Measurements from ENCODE around the gene PRRT2.
A peak's percentile ranks its signal among the peaks of the same experiment; 100 is the strongest.
"Not testable (repeated sequence)": the region's sequence is repeated elsewhere in the genome, so short reads cannot be mapped to it uniquely, and the experiment has no call there.

The PRRT2 gene

DNA sequence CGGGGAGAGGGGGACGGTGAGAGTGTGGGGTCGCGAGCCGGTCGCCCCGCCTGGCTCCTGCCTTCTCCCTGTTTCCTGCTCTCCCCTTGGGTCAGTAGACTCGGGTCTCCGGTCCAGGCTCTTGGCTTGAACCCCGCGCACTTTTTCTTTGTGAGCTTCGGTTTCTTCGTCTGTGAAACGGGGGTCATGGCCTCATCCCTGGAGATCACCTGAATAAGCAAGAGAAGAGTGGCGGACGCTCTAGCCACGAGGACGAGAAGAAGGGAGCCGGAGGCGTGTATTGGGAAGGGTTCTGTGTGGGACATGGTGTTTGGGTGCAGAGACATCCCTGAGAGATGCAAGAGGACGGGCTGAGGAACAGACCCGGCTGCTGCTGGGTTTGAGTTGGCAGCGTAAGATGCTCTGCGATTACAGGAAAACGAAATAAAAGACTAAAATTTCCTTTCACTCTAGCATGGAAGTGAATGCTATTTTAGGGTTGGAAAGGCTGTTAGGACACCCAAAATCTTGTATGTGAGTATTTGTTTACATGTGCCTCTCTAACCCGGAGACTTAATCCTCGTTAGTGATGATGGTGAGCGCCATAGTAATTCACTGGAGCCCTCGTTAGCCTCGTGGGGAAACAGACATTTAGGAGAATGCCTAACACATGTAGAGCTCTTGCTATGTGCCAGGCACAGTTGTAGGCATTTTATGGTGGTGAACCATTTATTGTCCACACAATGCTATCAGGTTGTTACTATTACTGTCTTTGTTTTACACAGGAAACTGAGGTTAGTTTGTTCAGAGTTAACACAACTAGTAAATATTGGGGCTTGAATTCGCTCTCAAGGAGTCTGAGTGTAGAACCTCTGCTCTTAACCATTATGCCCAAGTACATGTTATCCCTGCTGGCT lies 20.8 kb upstream of the PRRT2 start:
- peak; percentile 25 for DNase-seq

DNA sequence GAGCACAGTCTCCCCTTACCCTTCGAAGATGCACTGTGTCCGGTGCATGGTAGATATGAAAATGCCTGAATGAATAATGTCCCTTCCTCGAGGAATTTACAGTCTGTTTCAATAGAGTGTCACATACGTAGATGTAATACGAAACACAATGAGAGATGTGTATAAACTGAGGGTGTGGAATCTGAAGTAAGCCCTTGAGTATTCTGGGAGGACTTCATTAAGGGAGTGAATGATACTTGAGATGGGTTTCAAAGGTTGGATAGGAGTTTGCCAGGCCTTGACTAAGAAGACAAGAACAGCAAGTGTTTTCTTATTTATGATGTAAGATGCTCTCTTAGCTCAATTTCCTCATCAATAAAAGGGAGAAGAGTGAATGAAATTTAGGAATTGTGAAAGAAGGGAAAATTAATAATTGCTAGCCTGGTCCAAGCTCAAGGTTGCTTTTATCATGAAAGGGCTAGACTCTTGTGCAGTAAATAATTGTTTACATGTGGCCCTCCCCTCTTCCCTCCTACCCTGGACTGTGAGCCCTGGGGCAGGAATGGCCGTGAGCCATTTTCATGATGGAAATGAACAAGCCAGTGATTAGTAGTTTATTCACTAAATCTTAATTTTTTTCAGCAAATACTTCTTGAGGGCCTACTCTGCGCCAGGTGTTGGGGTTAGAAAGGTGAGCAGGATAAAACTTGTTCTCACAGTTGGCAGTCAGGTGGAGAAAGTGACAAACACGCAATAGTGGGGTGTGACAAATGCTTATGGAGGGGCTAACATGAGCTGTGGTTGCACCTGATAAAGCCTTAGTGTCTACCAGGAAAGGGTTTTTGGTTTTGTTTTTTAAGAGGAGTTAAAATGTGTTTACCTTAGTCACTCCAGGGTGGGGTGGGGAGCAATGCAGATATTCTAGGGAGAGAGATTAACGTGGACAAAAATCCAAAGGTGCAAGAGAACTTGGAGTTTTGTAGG lies 19.9 kb upstream of the PRRT2 start:
- DNase-seq, result no peak

GRCh38 chr16:29793153-29793552 lies 18.8 kb upstream of the PRRT2 start:
- DNase-seq, result not testable (repeated sequence)

- DNase-seq, result no peak
Measured at GRCh38 chr16:29794231-29794710, 17.7 kb upstream of the PRRT2 start.

DNA sequence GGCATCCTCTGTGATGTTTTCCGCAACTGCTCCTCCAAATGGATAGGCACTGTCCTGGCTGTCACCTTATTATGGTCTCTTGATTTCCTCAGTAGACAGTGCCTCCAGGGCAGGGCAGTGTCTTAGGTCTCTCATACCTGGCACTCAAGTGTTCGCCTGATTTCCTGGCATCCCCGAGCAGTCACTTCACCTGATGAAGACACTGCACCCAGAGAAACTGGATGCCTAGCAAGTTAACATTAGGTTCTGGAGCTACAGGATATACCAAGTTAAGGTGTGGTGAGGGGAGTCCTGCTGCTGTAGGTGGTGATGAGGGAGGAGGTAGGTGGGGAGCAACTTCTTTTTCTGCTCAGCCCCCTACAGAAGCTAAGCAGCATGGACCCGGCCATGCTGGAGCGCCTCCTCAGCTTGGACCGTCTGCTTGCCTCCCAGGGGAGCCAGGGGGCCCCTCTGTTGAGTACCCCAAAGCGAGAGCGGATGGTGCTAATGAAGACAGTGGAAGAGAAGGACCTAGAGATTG lies 9.5 kb upstream of the PRRT2 start:
- no peak for DNase-seq

GRCh38 chr16:29804020-29804419 lies 8.0 kb upstream of the PRRT2 start:
- DNase-seq, result no peak

- no peak for DNase-seq
Measured at GRCh38 chr16:29804455-29805231, 7.3 kb upstream of the PRRT2 start.

- DNase-seq, result peak; percentile 98
Measured at GRCh38 chr16:29805232-29806098, 6.5 kb upstream of the PRRT2 start.

DNA sequence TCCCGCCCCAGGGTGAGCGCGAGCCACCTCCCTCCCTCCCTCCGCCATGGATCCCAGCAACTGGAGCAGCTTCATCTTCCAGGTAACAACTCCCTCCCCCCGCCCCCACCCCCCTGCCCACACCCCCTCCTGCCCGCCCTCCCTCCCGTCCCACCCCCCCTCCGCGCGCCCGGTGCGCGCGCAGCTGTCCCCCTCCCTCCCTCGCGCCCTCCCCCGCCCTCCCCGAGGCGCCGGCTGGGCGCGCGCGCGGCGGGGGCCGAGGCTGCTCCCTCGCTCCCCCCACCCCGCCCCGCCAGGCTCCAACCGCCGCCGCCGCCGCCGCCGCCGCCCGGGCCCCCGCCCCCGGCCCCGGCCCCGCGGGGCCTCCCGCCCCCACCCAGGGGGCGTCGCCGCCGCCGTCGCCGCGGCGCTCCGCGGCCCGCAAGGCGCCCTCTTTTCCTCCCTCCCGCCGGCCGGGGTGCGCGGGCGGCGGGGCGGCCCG lies 5.9 kb upstream of the PRRT2 start, which contains the start of gene MAZ:
Gene MAZ (plus strand): TSS at position 431 of the 481 bp plus-strand sequence. CDS start 173 bp downstream, outside the sequence.
- DNase-seq, result no peak

- DNase-seq, result peak; percentile 69
Measured at GRCh38 chr16:29806641-29807425, 5.2 kb upstream of the PRRT2 start.

DNA sequence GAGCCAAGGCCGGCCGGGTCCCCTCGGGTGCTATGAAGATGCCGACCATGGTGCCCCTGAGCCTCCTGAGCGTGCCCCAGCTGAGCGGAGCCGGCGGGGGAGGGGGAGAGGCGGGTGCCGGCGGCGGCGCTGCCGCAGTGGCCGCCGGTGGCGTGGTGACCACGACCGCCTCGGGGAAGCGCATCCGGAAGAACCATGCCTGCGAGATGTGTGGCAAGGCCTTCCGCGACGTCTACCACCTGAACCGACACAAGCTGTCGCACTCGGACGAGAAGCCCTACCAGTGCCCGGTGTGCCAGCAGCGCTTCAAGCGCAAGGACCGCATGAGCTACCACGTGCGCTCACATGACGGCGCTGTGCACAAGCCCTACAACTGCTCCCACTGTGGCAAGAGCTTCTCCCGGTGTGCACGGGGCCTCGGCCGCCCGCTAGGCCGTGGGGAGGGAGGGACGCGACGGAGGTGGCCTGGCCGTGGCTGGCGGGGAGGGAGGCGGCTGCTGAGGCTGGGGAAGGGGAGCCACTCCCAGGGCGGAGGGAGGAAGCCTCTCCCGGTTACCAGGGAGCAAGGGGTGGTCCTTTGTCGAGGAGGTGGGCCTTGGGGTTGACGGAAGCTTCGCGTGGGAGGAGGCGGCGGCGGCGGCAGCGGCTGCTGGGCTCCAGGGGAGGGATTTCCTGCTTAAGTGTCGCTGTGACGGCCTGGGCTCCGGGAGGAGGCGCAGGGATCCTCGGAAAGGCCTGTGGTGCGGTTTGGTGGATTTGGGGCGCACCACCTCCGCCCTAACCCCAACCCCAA lies 4.4 kb upstream of the PRRT2 start:
- DNase-seq, result peak; percentile 87

DNA sequence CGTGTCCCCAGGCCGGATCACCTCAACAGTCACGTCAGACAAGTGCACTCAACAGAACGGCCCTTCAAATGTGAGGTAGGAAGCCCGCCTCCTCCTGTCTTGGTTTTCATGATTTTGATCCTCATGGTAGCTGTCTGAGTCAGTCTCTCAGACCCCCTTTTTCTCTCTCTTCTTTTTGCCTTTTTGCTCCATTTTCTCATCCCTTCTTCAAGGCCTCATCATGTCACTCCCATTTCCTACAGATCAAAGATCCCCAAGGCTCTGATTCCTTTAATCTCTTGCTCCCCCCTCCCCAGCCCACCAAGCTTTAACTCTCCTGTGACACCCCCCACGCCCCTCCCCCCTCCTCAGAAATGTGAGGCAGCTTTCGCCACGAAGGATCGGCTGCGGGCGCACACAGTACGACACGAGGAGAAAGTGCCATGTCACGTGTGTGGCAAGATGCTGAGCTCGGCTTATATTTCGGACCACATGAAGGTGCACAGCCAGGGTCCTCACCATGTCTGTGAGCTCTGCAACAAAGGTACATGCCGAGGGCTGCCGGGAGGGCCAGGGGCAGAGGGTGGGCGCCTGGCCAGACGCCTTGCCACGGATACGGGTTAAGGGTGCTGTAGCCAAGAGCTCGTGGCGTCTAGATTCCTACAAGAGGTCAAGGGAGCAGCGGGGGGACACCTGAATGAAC lies 3.6 kb upstream of the PRRT2 start:
- peak; percentile 43 for DNase-seq

- DNase-seq, result peak; percentile 9
Measured at GRCh38 chr16:29809031-29809747, 2.8 kb upstream of the PRRT2 start.

- peak; percentile 30 for DNase-seq
Measured at GRCh38 chr16:29809850-29810698, 1.9 kb upstream of the PRRT2 start.

- no peak for DNase-seq
Measured at GRCh38 chr16:29810699-29811169, 1.3 kb upstream of the PRRT2 start.

- DNase-seq, result peak; percentile 77
Measured at GRCh38 chr16:29811170-29811895, 660 bp upstream of the PRRT2 start.

Measured in stimulated activated CD4-positive, alpha-beta T cell treated with anti-CD3 and anti-CD28 coated beads, Interleukin-4, amount 100 ng/mL, for 24 hours (primary cell).